ENCODE measurements around the gene FBXO36. TPM values are rescaled to one million over a fixed set of nuclear protein-coding genes. Genes with fewer than 3 reads are reported as not detected.

FBXO36 gene
- total and polyA plus RNA-seq, 2 experiments from 2014 or later, result 5.8 to 7.6 TPM

GRCh38 chr2:230043025-230043424, 120.7 kb downstream of the FBXO36 start:
- no peak for ATAC-seq

More at GRCh38 chr2:230043025-230043424, 120.7 kb downstream of the FBXO36 start:
- no peak overlapping the region for H3K4me3 ChIP-seq
- TF ChIP-seq NANOG (IDR thresholded peaks at IDR 0.05; ENCODE audit: borderline replicate concordance) (no peak), STAT1 (IDR thresholded peaks at IDR 0.05; ENCODE audit: unreplicated experiment) (no peak), JUNB (IDR thresholded peaks at IDR 0.05; ENCODE audit: unreplicated experiment) (no peak), EZH2 (IDR thresholded peaks at IDR 0.05; ENCODE audit: low read depth, unreplicated experiment) (no peak), ZNF331 (CRISPR knock-in tag; IDR thresholded peaks at IDR 0.05; ENCODE audit: low read depth) (no peak), CREB1 (CRISPR knock-in tag; IDR thresholded peaks at IDR 0.05; ENCODE audit: low read depth) (no peak), CTCF (conservative IDR thresholded peaks at IDR 0.05; ENCODE audit: low read depth in 2 of 2) (no peak), ZNF114 (CRISPR knock-in tag; IDR thresholded peaks at IDR 0.05) (no peak), ZNF462 (CRISPR knock-in tag; IDR thresholded peaks at IDR 0.05) (no peak), EZH2phosphoT487 (IDR thresholded peaks at IDR 0.05; ENCODE audit: unreplicated experiment) (no peak), POLR2AphosphoS5 (IDR thresholded peaks at IDR 0.05; ENCODE audit: low read depth) (no peak), ETS1 (IDR thresholded peaks at IDR 0.05) (no peak)
- TF ChIP-seq, protein P1, sequence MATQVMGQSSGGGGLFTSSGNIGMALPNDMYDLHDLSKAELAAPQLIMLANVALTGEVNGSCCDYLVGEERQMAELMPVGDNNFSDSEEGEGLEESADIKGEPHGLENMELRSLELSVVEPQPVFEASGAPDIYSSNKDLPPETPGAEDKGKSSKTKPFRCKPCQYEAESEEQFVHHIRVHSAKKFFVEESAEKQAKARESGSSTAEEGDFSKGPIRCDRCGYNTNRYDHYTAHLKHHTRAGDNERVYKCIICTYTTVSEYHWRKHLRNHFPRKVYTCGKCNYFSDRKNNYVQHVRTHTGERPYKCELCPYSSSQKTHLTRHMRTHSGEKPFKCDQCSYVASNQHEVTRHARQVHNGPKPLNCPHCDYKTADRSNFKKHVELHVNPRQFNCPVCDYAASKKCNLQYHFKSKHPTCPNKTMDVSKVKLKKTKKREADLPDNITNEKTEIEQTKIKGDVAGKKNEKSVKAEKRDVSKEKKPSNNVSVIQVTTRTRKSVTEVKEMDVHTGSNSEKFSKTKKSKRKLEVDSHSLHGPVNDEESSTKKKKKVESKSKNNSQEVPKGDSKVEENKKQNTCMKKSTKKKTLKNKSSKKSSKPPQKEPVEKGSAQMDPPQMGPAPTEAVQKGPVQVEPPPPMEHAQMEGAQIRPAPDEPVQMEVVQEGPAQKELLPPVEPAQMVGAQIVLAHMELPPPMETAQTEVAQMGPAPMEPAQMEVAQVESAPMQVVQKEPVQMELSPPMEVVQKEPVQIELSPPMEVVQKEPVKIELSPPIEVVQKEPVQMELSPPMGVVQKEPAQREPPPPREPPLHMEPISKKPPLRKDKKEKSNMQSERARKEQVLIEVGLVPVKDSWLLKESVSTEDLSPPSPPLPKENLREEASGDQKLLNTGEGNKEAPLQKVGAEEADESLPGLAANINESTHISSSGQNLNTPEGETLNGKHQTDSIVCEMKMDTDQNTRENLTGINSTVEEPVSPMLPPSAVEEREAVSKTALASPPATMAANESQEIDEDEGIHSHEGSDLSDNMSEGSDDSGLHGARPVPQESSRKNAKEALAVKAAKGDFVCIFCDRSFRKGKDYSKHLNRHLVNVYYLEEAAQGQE (IDR thresholded peaks at IDR 0.05; ENCODE audit: unreplicated experiment), result no peak
- Mint-ChIP-seq H3K27ac (no peak overlapping the region), H3K27me3 (ENCODE audit: insufficient read depth, low read depth, poor library complexity) (peaks cover 2% of the 10 kb centered on the region), H3K9me3 (no peaks in the 10 kb centered on the region), H3K4me1 (no peaks in the 10 kb centered on the region), H3K4me3 (no peak overlapping the region), H3K36me3 (ENCODE audit: low read depth) (no peaks in the 10 kb centered on the region)
- H4K20me1 ChIP-seq (replicated peaks; ENCODE audit: insufficient read depth), result no peaks in the 10 kb centered on the region; the same call in 1 of the 2 replicates
- no peaks in the 10 kb centered on the region for H3K9me2 ChIP-seq (ENCODE audit: insufficient read depth)
- H3K36me3 ChIP-seq (ENCODE audit: insufficient read depth), result no peaks in the 10 kb centered on the region
- no peaks in the 10 kb centered on the region for H3K79me2 ChIP-seq (replicated peaks; ENCODE audit: insufficient read depth)
- no peaks in the 10 kb centered on the region for H3F3A ChIP-seq (replicated peaks; ENCODE audit: low read depth)
- no peak overlapping the region for H3K27ac ChIP-seq (ENCODE audit: low read depth)
- no peaks in the 10 kb centered on the region for H3K27me3 ChIP-seq (ENCODE audit: insufficient read depth)
- H2AFZ ChIP-seq, result no peak overlapping the region
- H3K4me1 ChIP-seq (ENCODE audit: insufficient read depth), result no peaks in the 10 kb centered on the region
- DNase-seq (ENCODE audit: low spot score), result no peak
- H3K4me2 ChIP-seq, result no peak overlapping the region
